HepG2 (cell line): ENCODE measurements around the gene CREBBP. TPM values are rescaled to one million over a fixed set of nuclear protein-coding genes. Genes with fewer than 3 reads are reported as not detected.
A peak's percentile ranks its signal among the peaks of the same experiment; 100 is the strongest.

Experiments used
- ATAC-seq: fragments of 200-7000 bp; cut with Tn5 transposase; 3 replicates; pipeline ENCODE4 v1.9.1; 2020; ENCODE audit warnings: mild to moderate bottlenecking, moderate library complexity
- BruUV-seq: library from RNA; stranded (reverse); fragments of 400-500 nt; replicated peaks from 2 replicates; lab custom pipeline; 2021; lab: Mats Ljungman, UMichigan
- CTCF ChIA-PET: fragments of 300-600 bp; formaldehyde crosslinking; extraction: SDS; loops from one replicate; lab custom pipeline; 2021; ENCODE audit warnings: low total read pairs, inconsistent platforms, low intra/inter-chr PET ratio; lab: Yijun Ruan, JAX
- POLR2A ChIA-PET: fragments of 350-600 bp; sonication (Branson Sonifier 250); formaldehyde crosslinking; loops from one replicate; lab custom pipeline; 2020; ENCODE audit warnings: antibody characterized with exemption, inconsistent platforms; lab: Yijun Ruan, JAX
- DNase-seq: peaks from one replicate; pipeline ENCODE4 v3.0.0-alpha.2; 2015; ENCODE audit warnings: low spot score
- FAIRE-seq: peaks from 3 replicates; lab custom pipeline; 2011; peaks lifted over from hg19 to GRCh38; lab: Jason Lieb, UNC
- H2AFZ ChIP-seq: one replicate; pipeline ENCODE4 v1.6.1; 2011; ENCODE audit warnings: low read length, inconsistent platforms
- H3K27ac ChIP-seq: fragments of 300-600 bp; 3 replicates; pipeline ENCODE4 v1.8.0; 2011; ENCODE audit warnings: mixed run types, mild to moderate bottlenecking, mixed read lengths, low read length, inconsistent platforms; ENCODE audit not compliant: insufficient read depth; ENCODE audit errors: extremely low read length
- H3K27me3 ChIP-seq, 2 experiments: fragments of 200-600 bp in 1 of 2; 2 replicates in 1 of 2; 3 replicates in 1 of 2; pipeline versions ENCODE4 v1.6.0 to v1.8.0; 2011; ENCODE audit warnings: low read length in 2 of 2, mild to moderate bottlenecking in 2 of 2, moderate library complexity in 2 of 2, inconsistent platforms in 1 of 2; ENCODE audit not compliant: insufficient read depth in 2 of 2, control insufficient read depth in 1 of 2
- H3K36me3 ChIP-seq, 2 experiments: fragments of 200-600 bp in 1 of 2; replicated peaks in 1 of 2; 2 replicates in 1 of 2; 3 replicates in 1 of 2; pipeline versions ENCODE4 v1.5.1 to v1.8.0; 2011; ENCODE audit warnings: low read length in 2 of 2, inconsistent platforms in 1 of 2; ENCODE audit not compliant: insufficient read depth in 2 of 2, control insufficient read depth in 1 of 2
- H3K4me1 ChIP-seq: 2 replicates; pipeline ENCODE4 v1.5.1; 2012; ENCODE audit warnings: low read length, inconsistent platforms; ENCODE audit not compliant: insufficient read depth
- H3K4me2 ChIP-seq: 2 replicates; pipeline ENCODE4 v1.6.0; 2011; ENCODE audit warnings: low read depth, low read length, inconsistent platforms
- H3K4me3 ChIP-seq, 3 experiments: fragments of 200-600 bp in 1 of 3; sonication (generic), shearing (Covaris generic) in 1 of 3; replicated peaks in 1 of 3; 2 replicates each; pipeline ENCODE4 v1.5.1; 2011 to 2016; ENCODE audit warnings: low read length in 3 of 3, inconsistent platforms in 2 of 3, low read depth in 2 of 3, mild to moderate bottlenecking in 2 of 3, control low read depth in 1 of 3, mixed read lengths in 1 of 3; ENCODE audit not compliant: insufficient read depth in 1 of 3
- H3K79me2 ChIP-seq: one replicate; pipeline ENCODE4 v1.6.1; 2011; ENCODE audit warnings: low read length, inconsistent platforms; ENCODE audit not compliant: insufficient read depth
- H3K9ac ChIP-seq: 2 replicates; pipeline ENCODE4 v1.6.0; 2011; ENCODE audit warnings: mild to moderate bottlenecking, low read depth, low read length, inconsistent platforms; ENCODE audit not compliant: insufficient read depth
- H3K9me3 ChIP-seq: 2 replicates; pipeline ENCODE4 v1.5.1; 2012; ENCODE audit warnings: mild to moderate bottlenecking, low read length
- H4K20me1 ChIP-seq: 2 replicates; pipeline ENCODE4 v1.6.0; 2011; ENCODE audit warnings: inconsistent platforms, mild to moderate bottlenecking, low read length, moderate library complexity; ENCODE audit not compliant: insufficient read depth
- CBFB ChIP-seq: sonication (generic); formaldehyde crosslinking; IDR thresholded peaks from 2 replicates; pipeline ENCODE4 v1.4.0; 2020; ENCODE audit warnings: missing genetic modification reagents
- CBX2 ChIP-seq, 2 experiments: fragments of 200-600 bp in 1 of 2; sonication (generic); formaldehyde crosslinking in 1 of 2; IDR thresholded peaks; 2 replicates each; pipeline versions ENCODE4 v1.7.0 to v1.8.1; 2018 to 2022; ENCODE audit warnings: low read depth in 2 of 2, low read length in 1 of 2, mild to moderate bottlenecking in 1 of 2, missing genetic modification reagents in 1 of 2
- ERF ChIP-seq: IDR thresholded peaks from 2 replicates; pipeline ENCODE4 v1.6.1; 2018; ENCODE audit warnings: missing biosample characterization, missing genetic modification reagents
- GATAD2A ChIP-seq: IDR thresholded peaks from 2 replicates; pipeline ENCODE4 v1.6.1; 2016
- ZNF350 ChIP-seq: sonication (generic); formaldehyde crosslinking; IDR thresholded peaks from 2 replicates; pipeline ENCODE4 v1.4.0; 2020; ENCODE audit warnings: mild to moderate bottlenecking, low read depth, missing genetic modification reagents, borderline replicate concordance
- ZNF468 ChIP-seq: sonication (generic); formaldehyde crosslinking; IDR thresholded peaks from 2 replicates; pipeline ENCODE4 v1.8.0; 2022; ENCODE audit warnings: mild to moderate bottlenecking, moderate library complexity, missing genetic modification reagents
- ZNF75D ChIP-seq: sonication (generic); formaldehyde crosslinking; IDR thresholded peaks from 2 replicates; pipeline ENCODE4 v1.8.1; 2023; ENCODE audit warnings: missing genetic modification reagents, mild to moderate bottlenecking, borderline replicate concordance
- WGBS: methylation state at CpG from one replicate; pipeline ENCODE4 v1.1.6; 2017; ENCODE audit warnings: low lambda C conversion rate; 5-methylcytosine and 5-hydroxymethylcytosine counted together
- in situ Hi-C: cut with HindIII; loops from 2 replicates; pipeline ENCODE4 v1.10.0; 2017; ENCODE audit warnings: low pct_unique_long_range_greater_than_20kb; ENCODE audit not compliant: extremely low pct_ligation_motif_present
- intact Hi-C: fragments of 100-400 bp; cut with micrococcal nuclease; formaldehyde crosslinking; loops from one replicate; pipeline ENCODE4 v1.10.0; 2022; ENCODE audit not compliant: unreplicated experiment
- polyA plus RNA-seq, 8 experiments: library from polyadenylated mRNA; depleted of rRNA in 3 of 8; stranded (reverse) in 7 of 8; unstranded in 1 of 8; fragments of >200 nt; fragmentation: Illumina TruSeq in 4 of 8; extraction: Trizol in 4 of 8; gene quantifications; 2 replicates each; pipeline versions ENCODE4 v1.2.1 to v1.2.3, GENCODE V29; 2011 to 2016; ENCODE audit warnings: low read depth in 4 of 8, missing spikeins in 1 of 8, mixed read lengths in 1 of 8; ENCODE audit not compliant: insufficient read depth in 1 of 8
- total RNA-seq, 5 experiments: library from RNA; depleted of rRNA; stranded (reverse); fragments of >200 nt; fragmentation: Illumina TruSeq; extraction: Trizol; gene quantifications; 2 replicates each; pipeline ENCODE4 v1.2.3, GENCODE V29; 2016; ENCODE audit warnings: low read depth in 1 of 5
- TF ChIP-seq, protein P1 (sequence below): fragments of 450-650 bp; IDR thresholded peaks from 2 replicates; pipeline ENCODE4 v1.6.1; 2017
- TF ChIP-seq, protein P2 (sequence below): sonication (generic); formaldehyde crosslinking; IDR thresholded peaks from 2 replicates; pipeline ENCODE4 v1.5.1; 2020; ENCODE audit warnings: mild to moderate bottlenecking, missing genetic modification reagents, moderate library complexity
- TF ChIP-seq, protein P3 (sequence below): sonication (generic); formaldehyde crosslinking; IDR thresholded peaks from 2 replicates; pipeline ENCODE4 v1.5.0; 2020; ENCODE audit warnings: mild to moderate bottlenecking, missing genetic modification reagents, moderate library complexity

Gene CREBBP
- total and polyA plus RNA-seq, 2 of the 13 experiments (the other 11 are each of a cell fraction or from before 2014, with no cell fraction given): 5.3 to 10.4 TPM

DNA sequence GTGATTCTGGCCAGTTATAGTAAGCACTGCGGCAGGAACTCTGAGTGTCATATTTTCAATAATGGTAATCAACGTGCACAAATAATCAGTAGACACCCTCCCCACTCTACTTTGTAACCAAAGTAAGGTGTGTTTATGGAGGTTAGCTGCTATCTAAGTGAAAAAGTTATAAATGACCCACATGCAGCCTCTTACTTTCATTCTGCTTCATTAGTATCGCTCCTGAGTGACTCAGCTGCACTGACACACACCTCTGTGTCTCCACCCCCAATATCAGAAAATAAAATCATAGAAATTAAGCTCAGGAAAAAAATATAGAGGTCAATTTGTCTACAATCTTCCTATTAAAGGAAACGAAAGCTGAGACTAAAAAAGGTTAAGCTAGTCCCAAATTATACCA lies 99.1 kb downstream of the CREBBP start:
- Histone ChIP-seq H2AFZ (no peak overlapping the region), H3K79me2 (no peaks in the 10 kb centered on the region), H3K4me2 (no peak overlapping the region), H3K9me3 (no peaks in the 10 kb centered on the region), H3K36me3 (peaks cover 31 to 84% of the 10 kb centered on the region in 2 experiments), H3K4me3 (no peak overlapping the region), H3K27ac (no peak overlapping the region), H3K4me1 (no peaks in the 10 kb centered on the region), H3K9ac (no peak overlapping the region), H4K20me1 (no peaks in the 10 kb centered on the region; the same call in 1 of the 2 replicates), H3K27me3 (no peaks in the 10 kb centered on the region)
- FAIRE-seq: no peak
- intact Hi-C loops: no loop called here
- ATAC-seq: no peak
- POLR2A ChIA-PET: no interaction called here
- no TSS peak for BruUV-seq
- WGBS: 91% methylated on average over 4 of the region's 4 CpGs
- CTCF ChIA-PET: no interaction called here
- TF ChIP-seq ERF (CRISPR knock-in tag) (no peak), GATAD2A (no peak), ZNF350 (no peak), CBFB (CRISPR knock-in tag) (no peak), CBX2 (IDR thresholded peaks at IDR 0.05; ENCODE audit: low read depth, low read length) (no peak), CBX2 (CRISPR knock-in tag; IDR thresholded peaks at IDR 0.05; ENCODE audit: low read depth) (no peak), ZNF75D (CRISPR knock-in tag) (no peak), ZNF468 (CRISPR knock-in tag) (no peak)
- TF ChIP-seq, protein P1, sequence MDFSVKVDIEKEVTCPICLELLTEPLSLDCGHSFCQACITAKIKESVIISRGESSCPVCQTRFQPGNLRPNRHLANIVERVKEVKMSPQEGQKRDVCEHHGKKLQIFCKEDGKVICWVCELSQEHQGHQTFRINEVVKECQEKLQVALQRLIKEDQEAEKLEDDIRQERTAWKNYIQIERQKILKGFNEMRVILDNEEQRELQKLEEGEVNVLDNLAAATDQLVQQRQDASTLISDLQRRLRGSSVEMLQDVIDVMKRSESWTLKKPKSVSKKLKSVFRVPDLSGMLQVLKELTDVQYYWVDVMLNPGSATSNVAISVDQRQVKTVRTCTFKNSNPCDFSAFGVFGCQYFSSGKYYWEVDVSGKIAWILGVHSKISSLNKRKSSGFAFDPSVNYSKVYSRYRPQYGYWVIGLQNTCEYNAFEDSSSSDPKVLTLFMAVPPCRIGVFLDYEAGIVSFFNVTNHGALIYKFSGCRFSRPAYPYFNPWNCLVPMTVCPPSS: no peak
- no peak for DNase-seq
- in situ Hi-C loops: no loop called here

DNA sequence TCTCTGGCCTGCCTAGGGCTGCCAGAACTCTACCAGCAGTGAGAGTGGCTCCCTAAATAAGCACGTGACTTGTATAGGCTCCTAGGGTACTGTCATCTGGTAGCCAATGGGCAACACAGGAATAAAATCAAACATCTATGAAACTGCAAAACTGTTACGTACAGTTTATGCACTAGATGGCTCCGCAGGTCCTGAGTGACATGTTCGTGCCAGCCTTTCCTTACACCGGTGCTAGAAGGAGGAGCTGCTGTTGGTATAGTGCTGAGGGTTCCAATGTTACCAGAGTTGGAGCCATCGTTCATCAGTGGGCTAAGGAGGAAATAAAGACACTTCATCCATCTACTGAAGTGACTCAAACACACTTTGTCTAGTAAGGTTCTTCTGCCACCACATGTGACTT lies 99.9 kb downstream of the CREBBP start:
- H3K27ac ChIP-seq: no peak overlapping the region
- 90% methylated on average over 6 of the region's 6 CpGs for WGBS
- H3K9me3 ChIP-seq: no peaks in the 10 kb centered on the region
- no peak overlapping the region for H3K9ac ChIP-seq
- no TSS peak for BruUV-seq
- DNase-seq (no peak), FAIRE-seq (no peak), ATAC-seq (peak; percentile 36; the same call in 2 of the 3 replicates)
- H3K4me2 ChIP-seq: no peak overlapping the region
- in situ Hi-C loops: no loop called here
- no peaks in the 10 kb centered on the region for H3K27me3 ChIP-seq
- no peaks in the 10 kb centered on the region for H3K4me1 ChIP-seq
- intact Hi-C loops: no loop called here
- H3K79me2 ChIP-seq: no peaks in the 10 kb centered on the region
- TF ChIP-seq, protein P2, sequence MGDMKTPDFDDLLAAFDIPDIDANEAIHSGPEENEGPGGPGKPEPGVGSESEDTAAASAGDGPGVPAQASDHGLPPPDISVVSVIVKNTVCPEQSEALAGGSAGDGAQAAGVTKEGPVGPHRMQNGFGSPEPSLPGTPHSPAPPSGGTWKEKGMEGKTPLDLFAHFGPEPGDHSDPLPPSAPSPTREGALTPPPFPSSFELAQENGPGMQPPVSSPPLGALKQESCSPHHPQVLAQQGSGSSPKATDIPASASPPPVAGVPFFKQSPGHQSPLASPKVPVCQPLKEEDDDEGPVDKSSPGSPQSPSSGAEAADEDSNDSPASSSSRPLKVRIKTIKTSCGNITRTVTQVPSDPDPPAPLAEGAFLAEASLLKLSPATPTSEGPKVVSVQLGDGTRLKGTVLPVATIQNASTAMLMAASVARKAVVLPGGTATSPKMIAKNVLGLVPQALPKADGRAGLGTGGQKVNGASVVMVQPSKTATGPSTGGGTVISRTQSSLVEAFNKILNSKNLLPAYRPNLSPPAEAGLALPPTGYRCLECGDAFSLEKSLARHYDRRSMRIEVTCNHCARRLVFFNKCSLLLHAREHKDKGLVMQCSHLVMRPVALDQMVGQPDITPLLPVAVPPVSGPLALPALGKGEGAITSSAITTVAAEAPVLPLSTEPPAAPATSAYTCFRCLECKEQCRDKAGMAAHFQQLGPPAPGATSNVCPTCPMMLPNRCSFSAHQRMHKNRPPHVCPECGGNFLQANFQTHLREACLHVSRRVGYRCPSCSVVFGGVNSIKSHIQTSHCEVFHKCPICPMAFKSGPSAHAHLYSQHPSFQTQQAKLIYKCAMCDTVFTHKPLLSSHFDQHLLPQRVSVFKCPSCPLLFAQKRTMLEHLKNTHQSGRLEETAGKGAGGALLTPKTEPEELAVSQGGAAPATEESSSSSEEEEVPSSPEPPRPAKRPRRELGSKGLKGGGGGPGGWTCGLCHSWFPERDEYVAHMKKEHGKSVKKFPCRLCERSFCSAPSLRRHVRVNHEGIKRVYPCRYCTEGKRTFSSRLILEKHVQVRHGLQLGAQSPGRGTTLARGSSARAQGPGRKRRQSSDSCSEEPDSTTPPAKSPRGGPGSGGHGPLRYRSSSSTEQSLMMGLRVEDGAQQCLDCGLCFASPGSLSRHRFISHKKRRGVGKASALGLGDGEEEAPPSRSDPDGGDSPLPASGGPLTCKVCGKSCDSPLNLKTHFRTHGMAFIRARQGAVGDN (CRISPR knock-in tag): no peak
- TF ChIP-seq, protein P3, sequence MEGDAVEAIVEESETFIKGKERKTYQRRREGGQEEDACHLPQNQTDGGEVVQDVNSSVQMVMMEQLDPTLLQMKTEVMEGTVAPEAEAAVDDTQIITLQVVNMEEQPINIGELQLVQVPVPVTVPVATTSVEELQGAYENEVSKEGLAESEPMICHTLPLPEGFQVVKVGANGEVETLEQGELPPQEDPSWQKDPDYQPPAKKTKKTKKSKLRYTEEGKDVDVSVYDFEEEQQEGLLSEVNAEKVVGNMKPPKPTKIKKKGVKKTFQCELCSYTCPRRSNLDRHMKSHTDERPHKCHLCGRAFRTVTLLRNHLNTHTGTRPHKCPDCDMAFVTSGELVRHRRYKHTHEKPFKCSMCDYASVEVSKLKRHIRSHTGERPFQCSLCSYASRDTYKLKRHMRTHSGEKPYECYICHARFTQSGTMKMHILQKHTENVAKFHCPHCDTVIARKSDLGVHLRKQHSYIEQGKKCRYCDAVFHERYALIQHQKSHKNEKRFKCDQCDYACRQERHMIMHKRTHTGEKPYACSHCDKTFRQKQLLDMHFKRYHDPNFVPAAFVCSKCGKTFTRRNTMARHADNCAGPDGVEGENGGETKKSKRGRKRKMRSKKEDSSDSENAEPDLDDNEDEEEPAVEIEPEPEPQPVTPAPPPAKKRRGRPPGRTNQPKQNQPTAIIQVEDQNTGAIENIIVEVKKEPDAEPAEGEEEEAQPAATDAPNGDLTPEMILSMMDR (CRISPR knock-in tag): 0 out of 2 replicates have a peak, but pooled peaks have one; percentile 7
- no peak overlapping the region for H2AFZ ChIP-seq
- no peaks in the 10 kb centered on the region; the same call in 1 of the 2 replicates for H4K20me1 ChIP-seq
- CTCF ChIA-PET: no interaction called here
- H3K36me3 ChIP-seq: peaks cover 32 to 87% of the 10 kb centered on the region in 2 experiments
- H3K4me3 ChIP-seq: no peak overlapping the region
- POLR2A ChIA-PET: no interaction called here
